CD4-positive, alpha-beta T cell treated with Interleukin-4 for 1 hour (primary cell): ENCODE results near the gene KIAA0930.
"Not testable (repeated sequence)": the region's sequence is repeated elsewhere in the genome, so short reads cannot be mapped to it uniquely, and the experiment has no call there.

Experiments used
- DNase-seq, 2 donors: peaks; one replicate each; pipeline ENCODE4 v3.0.0-alpha.2; 2020 to 2022

Gene KIAA0930

GRCh38 chr22:45240810-45241631 lies at the start of gene KIAA0930:
Gene KIAA0930 (minus strand): TSS chr22:45240894. CDS start chr22:45240703, 191 bp downstream.
- peak; percentile 87 to 89 for DNase-seq

- DNase-seq, result no peak
Observed at GRCh38 chr22:45286854-45287551, 46.3 kb upstream of the KIAA0930 start.

- DNase-seq, result no peak
Observed at GRCh38 chr22:45285263-45286058, 44.8 kb upstream of the KIAA0930 start.

- DNase-seq, result peak; percentile 57 to 70
Observed at GRCh38 chr22:45284705-45285262, 44.1 kb upstream of the KIAA0930 start, which contains the start of gene UPK3A. Gene UPK3A (plus strand): TSS chr22:45284949. CDS start chr22:45285014, 65 bp downstream.

GRCh38 chr22:45281010-45281409 lies 40.3 kb upstream of the KIAA0930 start:
- DNase-seq, result no peak

GRCh38 chr22:45280587-45280980 lies 39.9 kb upstream of the KIAA0930 start:
- DNase-seq, result no peak

GRCh38 chr22:45278125-45278524 lies 37.4 kb upstream of the KIAA0930 start:
- no peak for DNase-seq

- not testable (repeated sequence) for DNase-seq
Observed at GRCh38 chr22:45277720-45278119, 37.0 kb upstream of the KIAA0930 start.

- no peak for DNase-seq
Observed at GRCh38 chr22:45276507-45277105, 35.9 kb upstream of the KIAA0930 start.

GRCh38 chr22:45273452-45274075 lies 32.9 kb upstream of the KIAA0930 start:
- no peak for DNase-seq

GRCh38 chr22:45272498-45272897 lies 31.8 kb upstream of the KIAA0930 start:
- DNase-seq, result no peak

GRCh38 chr22:45271667-45272201 lies 31.0 kb upstream of the KIAA0930 start:
- DNase-seq, result peak in 1 of 2 donors; percentile 34

GRCh38 chr22:45270095-45271020 lies 29.7 kb upstream of the KIAA0930 start:
- DNase-seq, result no peak

GRCh38 chr22:45268958-45269844 lies 28.5 kb upstream of the KIAA0930 start:
- peak; percentile 84 to 88 for DNase-seq

- DNase-seq, result peak in 1 of 2 donors; percentile 32
Observed at GRCh38 chr22:45268167-45268957, 27.7 kb upstream of the KIAA0930 start.

GRCh38 chr22:45265535-45265934 lies 24.8 kb upstream of the KIAA0930 start:
- DNase-seq, result no peak

- DNase-seq, result peak in 1 of 2 donors; percentile 77
Observed at GRCh38 chr22:45263463-45264269, 23.0 kb upstream of the KIAA0930 start.
